Dedifferentiated amniotic fluid mesenchymal stem cell (primary cell): ENCODE results near the gene SMYD3.
A peak's percentile ranks its signal among the peaks of the same experiment; 100 is the strongest.
"Not testable (repeated sequence)": the region's sequence is repeated elsewhere in the genome, so short reads cannot be mapped to it uniquely, and the experiment has no call there.

Experiments used
- DNase-seq: peaks from one replicate; pipeline ENCODE4 v3.0.0-alpha.2; 2016; ENCODE audit errors: extremely low spot score

SMYD3 gene

DNA sequence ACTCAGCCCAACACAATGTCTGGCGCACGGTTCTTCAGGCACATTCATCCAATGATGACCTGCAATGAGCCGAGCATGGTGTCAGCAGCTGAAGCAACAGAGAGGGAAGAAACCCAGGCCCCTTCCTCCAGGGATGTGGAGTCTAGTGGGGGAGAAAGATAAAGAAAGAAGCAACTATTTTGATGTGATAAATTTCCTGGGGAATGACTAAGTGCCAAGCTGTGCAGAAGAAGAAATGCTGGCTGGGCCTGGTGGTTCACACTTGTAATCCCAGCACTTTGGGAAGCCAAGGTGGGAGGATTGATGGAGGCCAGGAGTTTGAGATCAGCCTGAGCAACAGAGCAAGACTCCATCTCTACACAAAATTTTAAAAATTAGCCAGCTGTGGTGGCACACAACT is 790.5 kb downstream of the SMYD3 start:
- no peak for DNase-seq

DNA sequence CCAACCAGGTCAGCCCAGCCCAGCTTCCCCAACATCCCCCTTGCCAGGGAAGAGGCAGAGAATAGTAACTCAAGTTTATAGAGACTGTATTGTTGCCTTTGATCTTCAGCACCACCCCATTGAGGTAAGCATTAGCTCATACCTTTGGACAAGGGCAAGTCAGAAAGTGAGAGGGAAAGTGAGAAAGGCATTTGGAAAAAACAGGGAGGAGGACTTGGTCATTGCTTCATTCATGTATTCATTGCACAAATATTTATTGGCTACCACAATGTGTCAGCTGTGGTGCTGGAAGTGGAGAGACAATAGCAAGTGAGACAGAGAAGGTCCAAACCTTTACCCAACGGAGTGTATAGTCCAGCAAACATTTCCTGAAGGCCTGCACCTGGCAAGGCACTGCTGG is 791.1 kb downstream of the SMYD3 start:
- peak; percentile 35 for DNase-seq

DNA sequence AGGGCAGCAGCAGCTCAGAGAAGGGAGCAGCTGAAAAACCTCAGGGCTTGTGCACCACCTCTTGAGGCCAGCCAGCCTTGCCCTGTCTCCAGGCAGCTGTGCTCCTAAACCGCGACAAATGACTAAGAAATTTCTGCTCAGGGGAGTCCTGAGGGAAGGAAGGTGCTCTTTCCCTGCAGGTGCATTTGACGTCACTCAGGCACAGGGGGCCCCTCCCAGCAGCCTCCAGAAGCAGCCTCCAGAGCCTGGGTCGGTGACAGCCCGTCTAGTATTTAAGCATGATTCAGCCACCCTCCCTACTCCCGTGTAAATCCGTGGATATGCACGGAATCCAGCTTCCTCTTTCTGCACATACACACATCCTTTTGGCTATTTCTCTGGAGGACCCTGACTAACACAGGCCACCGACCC is 791.8 kb downstream of the SMYD3 start:
- no peak for DNase-seq

DNA sequence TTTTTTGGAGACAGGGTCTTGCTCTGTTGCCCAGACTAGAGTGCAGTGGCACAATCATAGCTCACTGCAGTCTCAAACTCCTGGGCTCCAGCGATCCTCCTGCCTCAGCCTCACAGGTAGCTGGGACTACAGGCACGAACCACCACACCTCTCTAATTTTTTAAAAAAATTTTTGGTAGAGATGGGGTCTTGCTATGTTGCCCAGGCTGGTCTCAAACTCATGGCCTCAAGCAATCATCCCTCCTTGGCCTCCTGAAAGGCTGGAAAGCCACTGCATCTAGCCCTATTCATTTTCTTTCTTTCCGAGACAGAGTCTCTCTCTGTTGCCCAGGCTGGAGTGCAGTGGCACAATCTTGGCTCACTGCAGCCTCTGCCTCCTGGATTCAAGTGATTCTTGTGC is 793.1 kb downstream of the SMYD3 start:
- DNase-seq: not testable (repeated sequence)

DNA sequence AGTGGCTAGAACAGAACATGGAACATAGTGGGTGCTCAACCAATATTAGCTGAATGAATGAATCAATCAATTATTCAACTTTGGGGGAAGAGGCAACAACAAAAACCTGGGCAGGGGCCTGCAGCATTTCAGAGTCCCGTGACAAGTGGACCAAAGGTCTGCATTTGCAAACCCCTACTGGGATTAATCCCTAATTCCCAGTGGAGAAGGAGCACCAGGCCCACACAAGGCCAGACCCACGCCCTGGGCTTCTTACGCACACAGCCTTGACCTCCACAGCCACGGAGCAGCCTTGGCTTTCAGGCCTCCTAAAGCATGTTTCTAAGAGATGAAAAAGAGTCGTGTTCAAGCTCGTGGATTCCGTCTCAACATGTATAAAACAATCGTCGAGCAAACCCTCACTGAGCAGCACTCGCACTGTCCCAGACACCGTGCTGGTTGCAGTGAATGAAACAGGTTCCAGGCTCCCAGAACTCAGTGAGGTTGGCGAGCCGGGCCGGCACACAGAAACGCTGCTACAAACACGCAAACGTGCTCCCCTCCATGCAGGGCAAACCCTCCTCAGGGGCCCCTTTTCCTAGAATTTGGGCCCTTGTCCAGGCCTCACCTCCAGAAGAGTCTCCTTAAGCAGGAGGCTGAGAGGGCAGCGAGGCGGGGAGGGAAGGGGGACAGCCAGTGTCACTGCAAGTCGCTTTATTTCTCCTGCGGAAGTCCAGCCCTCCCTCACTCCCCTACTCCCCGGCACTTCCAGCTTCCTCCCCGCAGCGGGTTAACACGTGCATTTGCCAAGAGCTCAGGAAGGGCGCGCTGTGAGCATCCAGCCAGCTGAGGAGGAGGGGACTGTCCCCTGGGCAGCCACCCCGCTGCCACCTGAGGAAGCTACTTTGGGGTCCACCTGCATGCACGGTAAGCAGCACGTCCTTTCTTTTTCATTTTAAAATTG is 795.8 kb downstream of the SMYD3 start:
- DNase-seq: no peak

DNA sequence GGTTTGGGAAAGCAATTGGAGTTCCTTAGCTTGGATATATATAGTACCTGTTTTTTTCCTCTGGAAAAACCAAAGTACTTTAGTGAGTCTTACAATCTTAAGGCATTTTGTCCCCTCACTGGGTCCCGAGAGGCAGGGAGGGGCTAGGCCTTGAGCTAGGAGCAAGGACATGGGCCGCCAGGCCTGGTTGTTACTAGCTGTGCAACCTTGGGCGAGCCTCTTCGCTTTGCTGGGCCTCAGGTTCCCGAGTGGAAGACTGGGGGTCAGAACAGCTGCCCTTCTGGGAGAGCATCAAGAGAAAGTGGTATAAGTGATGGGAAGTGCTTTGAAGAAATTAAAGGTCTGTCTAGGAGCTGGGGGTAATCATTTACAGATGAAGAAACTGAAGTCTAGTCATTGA is 799.1 kb downstream of the SMYD3 start:
- DNase-seq: no peak

DNA sequence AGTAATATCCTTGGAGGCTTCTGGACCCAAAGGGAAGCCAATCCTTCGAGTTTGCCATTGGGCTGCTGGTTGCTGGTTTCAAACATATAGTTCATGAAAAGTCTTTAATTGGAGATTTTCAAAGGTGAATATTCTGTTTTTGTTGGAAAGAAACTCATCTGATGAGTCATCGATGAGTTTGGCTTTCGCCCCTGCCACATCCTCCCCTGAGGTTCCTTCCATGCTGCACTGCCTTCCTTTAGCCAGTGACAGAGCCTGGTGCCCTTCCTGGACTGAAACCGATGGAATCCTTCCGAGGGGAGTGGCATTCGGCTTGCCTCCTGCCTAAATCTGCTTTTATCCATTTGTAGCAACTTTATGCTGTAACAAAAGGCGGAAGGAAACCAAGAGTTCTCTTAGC is 802.3 kb downstream of the SMYD3 start:
- DNase-seq: no peak

DNA sequence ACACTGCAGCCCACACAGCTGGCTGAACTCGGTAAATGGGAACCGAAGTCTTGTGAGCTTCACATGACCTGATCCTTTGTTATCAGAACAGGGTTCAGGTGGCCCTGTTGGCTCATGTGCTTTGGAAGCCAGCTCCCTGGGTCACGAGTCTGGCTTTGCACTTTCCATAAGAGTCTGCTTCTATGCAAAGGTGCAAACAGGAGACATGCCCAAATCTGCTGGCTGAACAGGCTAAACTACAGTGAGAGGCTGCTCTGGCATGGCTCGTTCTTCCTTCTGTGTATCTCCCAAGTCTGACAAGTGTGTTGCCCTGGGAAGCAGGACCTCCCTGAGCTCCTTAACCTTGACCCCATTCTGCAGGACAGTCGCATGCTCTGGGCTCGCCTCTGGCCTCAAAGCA is 802.7 kb downstream of the SMYD3 start:
- no peak for DNase-seq

DNA sequence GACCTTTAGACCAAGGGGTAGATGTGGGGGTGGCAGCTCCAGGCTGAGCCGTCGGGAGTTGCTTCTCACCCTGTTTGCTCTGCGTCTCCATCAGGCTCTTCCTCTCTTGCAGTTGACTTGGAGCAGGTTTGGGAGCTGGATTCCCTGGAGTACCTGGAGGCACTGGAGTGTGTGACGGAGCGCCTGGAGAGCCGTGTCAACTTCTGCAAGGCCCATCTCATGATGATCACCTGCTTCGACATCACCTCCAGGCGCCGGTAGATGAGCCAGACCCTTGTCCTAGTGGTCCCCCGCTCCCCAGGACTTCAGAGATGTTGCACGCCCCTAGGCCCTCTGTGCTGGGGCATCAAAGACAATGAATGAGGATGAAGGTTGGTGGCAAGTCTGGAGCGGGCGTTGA is 804.7 kb downstream of the SMYD3 start:
- no peak for DNase-seq

DNA sequence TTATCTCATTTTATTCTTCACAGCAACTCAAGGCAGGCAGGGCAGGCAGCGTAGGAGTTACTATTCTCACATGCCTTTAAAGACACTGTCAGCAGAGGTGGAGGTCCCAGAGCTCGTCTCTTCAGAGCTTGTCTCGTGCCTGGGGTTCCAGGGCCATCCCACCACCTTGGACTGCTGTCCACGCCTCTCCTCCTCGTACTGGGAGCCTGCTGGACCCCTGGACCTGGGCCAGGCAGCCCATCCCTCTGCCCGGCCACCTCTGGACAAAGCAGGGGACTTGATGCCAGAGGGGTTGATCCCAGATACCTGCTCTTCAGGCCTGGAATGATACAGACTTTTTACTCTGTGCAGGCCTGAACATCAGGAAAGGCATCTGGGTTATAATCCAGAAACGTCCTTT is 805.4 kb downstream of the SMYD3 start:
- DNase-seq: no peak

DNA sequence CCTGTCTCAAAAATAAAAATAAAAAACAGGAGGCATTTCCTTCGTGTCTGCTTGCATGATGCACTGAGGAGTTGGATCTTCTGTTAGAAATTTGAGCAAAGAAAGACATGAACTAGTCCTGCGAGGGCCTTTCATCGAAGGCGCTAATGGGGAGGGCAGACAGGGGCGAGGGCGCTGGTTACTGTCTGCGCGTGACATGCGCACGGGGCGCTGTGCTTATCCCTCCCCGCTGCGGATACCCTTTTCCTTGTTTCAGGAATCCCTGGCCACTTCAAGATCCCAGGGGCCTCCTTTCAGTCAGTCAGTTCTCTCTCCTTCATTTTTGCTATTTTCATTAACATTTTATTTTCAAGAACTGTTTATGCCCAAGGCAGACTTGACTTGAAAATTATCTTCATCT is 806.4 kb downstream of the SMYD3 start:
- DNase-seq: no peak
